ENCODE measurements around the gene WDR26. TPM values are rescaled to one million over a fixed set of nuclear protein-coding genes. Genes with fewer than 3 reads are reported as not detected.

WDR26 gene
- total RNA-seq, 1 donor from 2014 or later: 62.4 TPM

GRCh38 chr1:224454402-224455055 lies 19.9 kb upstream of the WDR26 start:
- Histone ChIP-seq H3K4me2 (no peak overlapping the region), H3K79me2 (ENCODE audit: low read depth) (no peaks in the 10 kb centered on the region), H3F3A (ENCODE audit: low read depth) (peaks cover 14% of the 10 kb centered on the region), H4K20me1 (ENCODE audit: low read depth) (no peaks in the 10 kb centered on the region), H3K9ac (no peak overlapping the region), H3K36me3 (no peaks in the 10 kb centered on the region), H3K9me3 (ENCODE audit: low read depth) (no peaks in the 10 kb centered on the region), H3K27ac (no peak overlapping the region), H3K4me1 (peaks cover 21% of the 10 kb centered on the region), H2AFZ (replicated peaks) (no peak overlapping the region), H3K27me3 (no peaks in the 10 kb centered on the region), H3K4me3 (no peak overlapping the region)
- Mint-ChIP-seq H3K36me3 (peaks cover 2% of the 10 kb centered on the region), H3K9me3 (no peaks in the 10 kb centered on the region), H3K27me3 (ENCODE audit: insufficient read depth, low read depth) (no peaks in the 10 kb centered on the region), H3K4me3 (no peak overlapping the region), H3K4me1 (peaks cover 30% of the 10 kb centered on the region), H3K27ac (no peak overlapping the region)
- no peak for DNase-seq (ENCODE audit: low spot score)
- TF ChIP-seq EZH2 (IDR thresholded peaks at IDR 0.05): no peak
- no peak for TF ChIP-seq EZH2phosphoT487 (IDR thresholded peaks at IDR 0.05)

GRCh38 chr1:224450561-224451350 lies 16.2 kb upstream of the WDR26 start:
- Histone ChIP-seq H4K20me1 (ENCODE audit: low read depth) (no peaks in the 10 kb centered on the region), H3K36me3 (no peaks in the 10 kb centered on the region), H3K9ac (no peak overlapping the region), H3K27ac (no peak overlapping the region), H3K27me3 (no peaks in the 10 kb centered on the region), H3K79me2 (ENCODE audit: low read depth) (no peaks in the 10 kb centered on the region), H3K4me3 (no peak overlapping the region), H3K9me3 (ENCODE audit: low read depth) (no peaks in the 10 kb centered on the region), H3F3A (ENCODE audit: low read depth) (no peaks in the 10 kb centered on the region), H3K4me2 (no peak overlapping the region), H2AFZ (replicated peaks) (no peak overlapping the region), H3K4me1 (peaks cover 3% of the 10 kb centered on the region)
- H3K36me3 Mint-ChIP-seq: peaks cover 2% of the 10 kb centered on the region
- TF ChIP-seq, protein P1, sequence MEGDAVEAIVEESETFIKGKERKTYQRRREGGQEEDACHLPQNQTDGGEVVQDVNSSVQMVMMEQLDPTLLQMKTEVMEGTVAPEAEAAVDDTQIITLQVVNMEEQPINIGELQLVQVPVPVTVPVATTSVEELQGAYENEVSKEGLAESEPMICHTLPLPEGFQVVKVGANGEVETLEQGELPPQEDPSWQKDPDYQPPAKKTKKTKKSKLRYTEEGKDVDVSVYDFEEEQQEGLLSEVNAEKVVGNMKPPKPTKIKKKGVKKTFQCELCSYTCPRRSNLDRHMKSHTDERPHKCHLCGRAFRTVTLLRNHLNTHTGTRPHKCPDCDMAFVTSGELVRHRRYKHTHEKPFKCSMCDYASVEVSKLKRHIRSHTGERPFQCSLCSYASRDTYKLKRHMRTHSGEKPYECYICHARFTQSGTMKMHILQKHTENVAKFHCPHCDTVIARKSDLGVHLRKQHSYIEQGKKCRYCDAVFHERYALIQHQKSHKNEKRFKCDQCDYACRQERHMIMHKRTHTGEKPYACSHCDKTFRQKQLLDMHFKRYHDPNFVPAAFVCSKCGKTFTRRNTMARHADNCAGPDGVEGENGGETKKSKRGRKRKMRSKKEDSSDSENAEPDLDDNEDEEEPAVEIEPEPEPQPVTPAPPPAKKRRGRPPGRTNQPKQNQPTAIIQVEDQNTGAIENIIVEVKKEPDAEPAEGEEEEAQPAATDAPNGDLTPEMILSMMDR (IDR thresholded peaks at IDR 0.05): no peak
- TF ChIP-seq EZH2 (IDR thresholded peaks at IDR 0.05): no peak
- TF ChIP-seq EZH2phosphoT487 (IDR thresholded peaks at IDR 0.05): no peak
- no peak overlapping the region for H3K4me3 Mint-ChIP-seq
- no peaks in the 10 kb centered on the region for H3K27me3 Mint-ChIP-seq (ENCODE audit: insufficient read depth, low read depth)
- no peak for DNase-seq (ENCODE audit: low spot score)
- no peaks in the 10 kb centered on the region for H3K9me3 Mint-ChIP-seq
- H3K27ac Mint-ChIP-seq: no peak overlapping the region
- peaks cover 6% of the 10 kb centered on the region for H3K4me1 Mint-ChIP-seq

DNA sequence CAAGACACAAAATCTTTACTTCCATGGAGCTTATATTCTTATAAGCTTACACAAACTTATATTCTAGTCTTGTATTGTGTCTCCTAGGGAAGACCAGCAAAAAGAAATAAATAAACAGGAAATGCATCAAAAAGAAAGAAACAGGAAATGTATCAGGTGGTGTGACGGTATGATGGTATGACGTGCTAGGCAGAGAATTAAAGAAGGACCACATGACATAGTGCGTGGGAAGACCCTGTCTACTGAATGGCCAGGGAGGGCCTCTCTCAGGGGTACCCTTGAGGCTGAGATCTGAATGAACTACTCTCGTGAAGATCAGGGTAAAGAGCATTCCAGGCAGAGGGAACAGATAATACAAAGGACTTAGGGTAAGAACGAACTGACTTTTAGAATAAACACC lies 15.6 kb upstream of the WDR26 start:
- H3K27me3 Mint-ChIP-seq (ENCODE audit: insufficient read depth, low read depth): no peaks in the 10 kb centered on the region
- H4K20me1 ChIP-seq (ENCODE audit: low read depth): no peaks in the 10 kb centered on the region
- no peaks in the 10 kb centered on the region for H3K4me1 ChIP-seq
- TF ChIP-seq EZH2 (IDR thresholded peaks at IDR 0.05) (no peak), EZH2phosphoT487 (IDR thresholded peaks at IDR 0.05) (no peak)
- TF ChIP-seq, protein P1 (IDR thresholded peaks at IDR 0.05): no peak
- H3K27ac Mint-ChIP-seq: no peak overlapping the region
- H3K9me3 Mint-ChIP-seq: no peaks in the 10 kb centered on the region
- H3K9ac ChIP-seq: no peak overlapping the region
- H3K4me3 Mint-ChIP-seq: no peak overlapping the region
- H3K36me3 Mint-ChIP-seq: peaks cover 2% of the 10 kb centered on the region
- no peaks in the 10 kb centered on the region for H3K36me3 ChIP-seq
- H3F3A ChIP-seq (ENCODE audit: low read depth): no peaks in the 10 kb centered on the region
- H3K4me1 Mint-ChIP-seq: peaks cover 1% of the 10 kb centered on the region
- no peak overlapping the region for H3K4me3 ChIP-seq
- H2AFZ ChIP-seq (replicated peaks): no peak overlapping the region
- no peaks in the 10 kb centered on the region for H3K9me3 ChIP-seq (ENCODE audit: low read depth)
- DNase-seq (ENCODE audit: low spot score): no peak
- no peaks in the 10 kb centered on the region for H3K27me3 ChIP-seq
- H3K27ac ChIP-seq: no peak overlapping the region
- no peak overlapping the region for H3K4me2 ChIP-seq
- H3K79me2 ChIP-seq (ENCODE audit: low read depth): no peaks in the 10 kb centered on the region

Data from neural progenitor cell (in vitro differentiated cells).